ENCODE data around the gene ZRANB1.

The ZRANB1 gene

DNA sequence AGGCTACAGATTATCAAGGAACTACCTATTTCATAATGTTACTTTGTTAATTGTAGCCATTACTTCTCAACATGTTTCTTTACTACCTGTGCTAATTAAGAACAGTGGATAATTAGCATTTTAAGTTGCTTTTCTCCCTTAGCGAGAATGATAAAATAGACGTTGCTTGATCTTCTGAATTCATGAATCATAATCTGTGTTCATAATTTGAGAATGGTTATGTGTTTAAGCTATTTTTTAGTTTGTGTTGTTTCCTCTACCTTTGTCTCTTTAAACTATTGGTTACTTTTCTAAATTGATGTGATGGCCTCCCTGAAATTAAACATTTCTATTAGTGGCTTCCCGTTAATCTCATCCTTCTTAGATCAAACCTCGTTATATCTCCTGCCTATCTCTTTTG, at the start of gene ZRANB1:
Gene ZRANB1 (plus strand): TSS at position 301 of the 400 bp plus-strand sequence. CDS start 371 bp downstream, outside the sequence.
- no peaks in the 10 kb centered on the region for H3K27me3 ChIP-seq
- peaks cover 20 to 27% of the 10 kb centered on the region in 2 experiments for H3K4me1 ChIP-seq (ENCODE audit: control insufficient read depth in 1 of 2, insufficient read depth in 1 of 2, low read depth in 1 of 2, low read length in 1 of 2)
- H3K36me3 ChIP-seq: peaks cover 8% of the 10 kb centered on the region
- no peaks in the 10 kb centered on the region for H3K9me3 ChIP-seq
- TF ChIP-seq, protein P1, sequence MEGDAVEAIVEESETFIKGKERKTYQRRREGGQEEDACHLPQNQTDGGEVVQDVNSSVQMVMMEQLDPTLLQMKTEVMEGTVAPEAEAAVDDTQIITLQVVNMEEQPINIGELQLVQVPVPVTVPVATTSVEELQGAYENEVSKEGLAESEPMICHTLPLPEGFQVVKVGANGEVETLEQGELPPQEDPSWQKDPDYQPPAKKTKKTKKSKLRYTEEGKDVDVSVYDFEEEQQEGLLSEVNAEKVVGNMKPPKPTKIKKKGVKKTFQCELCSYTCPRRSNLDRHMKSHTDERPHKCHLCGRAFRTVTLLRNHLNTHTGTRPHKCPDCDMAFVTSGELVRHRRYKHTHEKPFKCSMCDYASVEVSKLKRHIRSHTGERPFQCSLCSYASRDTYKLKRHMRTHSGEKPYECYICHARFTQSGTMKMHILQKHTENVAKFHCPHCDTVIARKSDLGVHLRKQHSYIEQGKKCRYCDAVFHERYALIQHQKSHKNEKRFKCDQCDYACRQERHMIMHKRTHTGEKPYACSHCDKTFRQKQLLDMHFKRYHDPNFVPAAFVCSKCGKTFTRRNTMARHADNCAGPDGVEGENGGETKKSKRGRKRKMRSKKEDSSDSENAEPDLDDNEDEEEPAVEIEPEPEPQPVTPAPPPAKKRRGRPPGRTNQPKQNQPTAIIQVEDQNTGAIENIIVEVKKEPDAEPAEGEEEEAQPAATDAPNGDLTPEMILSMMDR (IDR thresholded peaks at IDR 0.05): no peak
- H3K4me3 ChIP-seq (ENCODE audit: low read depth in 1 of 2, low read length in 1 of 2): no peak within 1 kb of the TSS
- peak within 1 kb of the TSS; percentile 39 for H3K27ac ChIP-seq

DNA sequence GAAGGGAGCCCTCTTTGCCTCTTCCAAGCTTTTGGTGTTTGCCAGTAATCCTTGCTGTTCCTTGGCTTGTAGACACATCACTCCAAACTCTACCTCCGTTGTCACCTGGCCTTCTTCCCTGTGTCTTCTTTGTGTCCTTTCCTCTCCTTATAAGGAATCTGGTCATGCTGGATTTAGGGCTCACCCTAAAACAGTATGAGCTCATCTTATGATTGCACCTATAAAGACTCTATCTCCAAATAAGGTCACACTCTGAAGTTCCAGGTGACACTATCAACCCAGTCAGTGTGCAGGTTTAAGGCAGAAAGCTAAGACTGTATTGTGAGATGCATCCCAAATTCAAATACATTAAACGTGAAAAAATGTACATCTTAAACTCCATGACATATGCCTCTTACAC, 49.0 kb upstream of the ZRANB1 start:
- no peaks in the 10 kb centered on the region for H3K36me3 ChIP-seq
- H3K4me3 ChIP-seq (ENCODE audit: low read depth in 1 of 2, low read length in 1 of 2): no peak overlapping the region
- peaks cover 20% of the 10 kb centered on the region for H3K27me3 ChIP-seq
- H3K4me1 ChIP-seq (ENCODE audit: control insufficient read depth in 1 of 2, insufficient read depth in 1 of 2, low read depth in 1 of 2, low read length in 1 of 2): peaks cover 12 to 14% of the 10 kb centered on the region in 2 experiments
- H3K27ac ChIP-seq: no peak overlapping the region
- TF ChIP-seq, protein P1 (IDR thresholded peaks at IDR 0.05): no peak
- H3K9me3 ChIP-seq: no peaks in the 10 kb centered on the region

DNA sequence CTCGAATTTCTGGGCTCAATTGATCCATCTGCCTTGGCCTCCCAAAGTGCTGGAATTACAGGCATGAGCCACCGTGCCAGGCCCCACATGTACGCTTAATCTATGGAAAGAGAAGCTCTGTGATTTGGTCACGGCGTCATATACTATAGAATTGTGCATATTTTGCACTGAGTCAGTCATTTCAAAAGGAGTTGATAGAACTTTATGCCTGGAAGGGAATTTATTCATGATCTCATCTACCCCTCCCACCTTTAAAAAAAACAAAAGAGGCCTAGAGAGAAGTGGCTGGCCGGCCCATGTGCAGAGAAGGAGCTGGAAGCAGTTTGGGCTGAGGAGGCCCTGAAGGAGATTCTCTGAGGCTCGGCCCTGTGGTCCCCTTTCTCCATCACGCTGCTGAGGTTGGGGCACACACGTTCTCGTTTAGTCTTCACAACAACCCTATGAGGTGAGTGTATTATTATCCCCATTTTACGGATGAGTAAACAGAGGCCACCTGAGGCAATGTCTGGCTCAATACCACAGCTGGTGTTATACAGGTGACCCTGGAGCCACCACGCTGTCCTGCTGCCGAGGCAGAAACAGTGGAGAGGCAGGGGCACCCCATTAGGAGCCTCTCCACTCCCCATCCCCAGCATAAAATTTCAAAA, 47.2 kb upstream of the ZRANB1 start:
- no peaks in the 10 kb centered on the region for H3K36me3 ChIP-seq
- H3K4me1 ChIP-seq (ENCODE audit: control insufficient read depth in 1 of 2, insufficient read depth in 1 of 2, low read depth in 1 of 2, low read length in 1 of 2): peaks cover 8% of the 10 kb centered on the region in 2 experiments
- no peak overlapping the region for H3K4me3 ChIP-seq (ENCODE audit: low read depth in 1 of 2, low read length in 1 of 2)
- TF ChIP-seq, protein P1 (IDR thresholded peaks at IDR 0.05): no peak
- no peaks in the 10 kb centered on the region for H3K9me3 ChIP-seq
- peaks cover 20% of the 10 kb centered on the region for H3K27me3 ChIP-seq
- H3K27ac ChIP-seq: no peak overlapping the region

DNA sequence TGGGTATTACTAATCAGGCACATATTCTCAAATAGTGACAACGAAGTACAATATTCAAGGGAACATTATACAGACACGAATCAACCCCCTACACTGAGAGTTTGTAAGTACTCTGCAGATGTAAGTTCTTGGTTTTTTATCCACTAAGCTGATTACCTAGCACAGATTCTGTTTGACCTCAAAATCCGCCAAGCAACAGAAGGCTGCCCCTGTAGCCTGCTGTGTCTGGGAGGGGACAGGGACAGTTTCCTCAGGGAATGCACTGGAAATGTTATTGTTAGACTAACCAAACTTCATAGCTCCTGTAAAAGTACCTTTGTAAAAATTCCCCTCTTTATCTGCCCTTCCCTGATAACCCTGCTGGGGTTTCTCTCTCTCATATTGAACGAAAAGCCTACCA, 45.2 kb upstream of the ZRANB1 start:
- Histone ChIP-seq H3K27me3 (peaks cover 20% of the 10 kb centered on the region), H3K36me3 (no peaks in the 10 kb centered on the region), H3K27ac (no peak overlapping the region), H3K9me3 (no peaks in the 10 kb centered on the region), H3K4me1 (ENCODE audit: control insufficient read depth in 1 of 2, insufficient read depth in 1 of 2, low read depth in 1 of 2, low read length in 1 of 2) (no peaks in the 10 kb centered on the region), H3K4me3 (ENCODE audit: low read depth in 1 of 2, low read length in 1 of 2) (no peak overlapping the region)
- TF ChIP-seq, protein P1 (IDR thresholded peaks at IDR 0.05): no peak

DNA sequence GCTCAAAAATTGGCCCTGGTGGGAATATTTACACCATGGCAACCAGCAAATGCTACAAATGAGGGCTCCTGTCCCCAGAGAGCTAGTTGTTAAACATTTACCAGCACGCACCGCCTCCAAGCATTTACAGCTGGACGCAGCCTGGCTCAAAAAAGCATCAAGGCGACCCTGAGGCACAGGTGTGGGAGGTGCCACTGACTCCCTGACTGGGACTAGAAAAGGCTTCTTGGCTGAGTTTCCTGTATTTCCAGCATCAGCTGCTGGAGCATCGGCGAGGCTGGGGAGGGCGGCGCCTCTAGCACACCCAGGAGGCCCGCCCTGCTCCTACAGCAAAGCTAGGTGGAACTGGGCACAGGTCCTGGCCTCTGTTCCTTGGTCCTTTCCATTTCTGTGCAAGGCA, 43.5 kb upstream of the ZRANB1 start:
- Histone ChIP-seq H3K27ac (no peak overlapping the region), H3K4me1 (ENCODE audit: control insufficient read depth in 1 of 2, insufficient read depth in 1 of 2, low read depth in 1 of 2, low read length in 1 of 2) (peaks cover 12% of the 10 kb centered on the region in 2 experiments), H3K27me3 (peaks cover 20% of the 10 kb centered on the region), H3K36me3 (no peaks in the 10 kb centered on the region), H3K4me3 (ENCODE audit: low read depth in 1 of 2, low read length in 1 of 2) (no peak overlapping the region), H3K9me3 (no peaks in the 10 kb centered on the region)
- TF ChIP-seq, protein P1 (IDR thresholded peaks at IDR 0.05): no peak
